GM12864 (cell line): ENCODE data around the gene BMP6.

Experiments
- DNase-seq: peaks from one replicate; pipeline ENCODE4 v3.0.0-alpha.2; 2011; ENCODE audit warnings: low read depth
- H3K4me3 ChIP-seq: 2 replicates; pipeline ENCODE4 v1.5.1; 2011; ENCODE audit warnings: mild to moderate bottlenecking, low read depth, low read length, control low read depth
- CTCF ChIP-seq: IDR thresholded peaks from 2 replicates; pipeline ENCODE4 v1.5.1; 2011; ENCODE audit warnings: low read depth, mild to moderate bottlenecking, moderate library complexity, low read length, control low read depth, inconsistent platforms; ENCODE audit errors: missing control alignments

Gene BMP6

GRCh38 chr6:7851780-7852179 is 125.9 kb downstream of the BMP6 start:
- TF ChIP-seq CTCF, result no peak
- H3K4me3 ChIP-seq, result no peak overlapping the region
- no peak for DNase-seq

- no peak for TF ChIP-seq CTCF
- no peak overlapping the region for H3K4me3 ChIP-seq
Measured at GRCh38 chr6:7859591-7859990, 133.7 kb downstream of the BMP6 start.

GRCh38 chr6:7865781-7866180 is 139.9 kb downstream of the BMP6 start:
- DNase-seq, result no peak
- no peak overlapping the region for H3K4me3 ChIP-seq
- TF ChIP-seq CTCF, result no peak

More at GRCh38 chr6:7859591-7859990, 133.7 kb downstream of the BMP6 start:
- DNase-seq, result no peak

GRCh38 chr6:7866526-7866925 is 140.6 kb downstream of the BMP6 start:
- no peak for TF ChIP-seq CTCF
- no peak overlapping the region for H3K4me3 ChIP-seq
- no peak for DNase-seq

GRCh38 chr6:7868926-7869325 is 143.0 kb downstream of the BMP6 start:
- no peak overlapping the region for H3K4me3 ChIP-seq
- DNase-seq, result no peak
- no peak for TF ChIP-seq CTCF

GRCh38 chr6:7878401-7878964 is 152.6 kb downstream of the BMP6 start:
- no peak for TF ChIP-seq CTCF
- no peak overlapping the region for H3K4me3 ChIP-seq

GRCh38 chr6:7879043-7879442 is 153.1 kb downstream of the BMP6 start:
- no peak for TF ChIP-seq CTCF
- no peak for DNase-seq

More at GRCh38 chr6:7878401-7878964, 152.6 kb downstream of the BMP6 start:
- no peak for DNase-seq

More at GRCh38 chr6:7879043-7879442, 153.1 kb downstream of the BMP6 start:
- H3K4me3 ChIP-seq, result no peak overlapping the region
